ENCODE results near the gene CHAF1A. TPM values are rescaled to one million over a fixed set of nuclear protein-coding genes. Genes with fewer than 3 reads are reported as not detected.

Gene CHAF1A
- total and polyA plus RNA-seq, 2 experiments from 2014 or later = 113 to 125 TPM

DNA sequence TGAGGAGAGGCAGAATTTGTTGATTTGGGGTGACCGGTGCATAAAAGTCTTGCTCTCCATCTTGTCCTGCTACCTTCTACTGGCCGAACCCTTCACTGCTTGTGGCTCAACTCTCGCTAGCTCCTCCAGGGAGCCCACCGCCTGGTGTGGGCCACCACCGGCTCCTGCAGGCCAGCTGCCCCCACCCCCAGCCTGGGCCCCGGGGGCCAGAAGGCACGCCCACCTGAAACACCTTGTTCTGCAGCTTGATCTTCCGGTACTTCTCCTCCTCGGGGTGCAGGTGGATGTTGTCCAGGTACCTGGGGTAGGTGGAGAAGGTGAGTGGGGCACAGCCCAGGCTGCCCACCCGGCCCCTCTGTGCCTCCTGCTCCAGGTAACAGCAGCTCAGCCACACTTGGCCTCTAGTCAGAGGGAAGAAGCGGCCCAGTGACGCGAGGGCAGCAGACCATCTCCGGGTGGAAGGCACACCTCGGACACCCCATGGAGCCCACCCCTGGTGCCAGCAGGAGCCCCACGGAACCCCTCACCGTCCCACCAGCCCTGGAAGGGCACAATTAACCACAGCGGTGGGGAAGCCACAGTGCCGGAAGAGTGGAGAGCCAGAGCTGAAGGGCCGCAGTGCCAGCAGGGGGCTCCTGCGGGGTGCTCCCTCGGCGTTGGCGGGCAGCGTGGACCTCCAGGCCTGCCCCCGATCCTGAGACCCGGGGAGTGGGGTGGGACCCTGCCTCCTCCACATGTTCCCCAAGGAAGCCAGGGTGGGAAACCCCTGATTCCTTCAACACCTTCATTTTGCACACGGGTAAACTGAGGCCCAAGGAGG, 45.1 kb downstream of the CHAF1A start:
- peaks cover 44% of the 10 kb centered on the region for H3K27me3 Mint-ChIP-seq (ENCODE audit: insufficient read depth, low read depth, poor library complexity)
- no peak overlapping the region for H3K27ac Mint-ChIP-seq

More for the DNA sequence above, 45.1 kb downstream of the CHAF1A start:
- no peaks in the 10 kb centered on the region; the same call in 1 of the 3 replicates for H3K9me3 Mint-ChIP-seq
- Histone ChIP-seq H2AFZ (no peak overlapping the region), H3K27me3 (ENCODE audit: insufficient read depth) (no peaks in the 10 kb centered on the region), H3K4me1 (ENCODE audit: insufficient read depth) (no peaks in the 10 kb centered on the region), H3K79me2 (replicated peaks; ENCODE audit: insufficient read depth) (no peaks in the 10 kb centered on the region), H4K20me1 (replicated peaks; ENCODE audit: insufficient read depth) (peaks cover 9% of the 10 kb centered on the region), H3F3A (replicated peaks; ENCODE audit: low read depth) (peaks cover 21% of the 10 kb centered on the region; the same call in 1 of the 2 replicates), H3K9me2 (ENCODE audit: insufficient read depth) (no peaks in the 10 kb centered on the region), H3K4me3 (no peak overlapping the region), H3K27ac (ENCODE audit: low read depth) (no peak overlapping the region), H3K36me3 (ENCODE audit: insufficient read depth) (no peaks in the 10 kb centered on the region), H3K4me2 (no peak overlapping the region)
- DNase-seq (ENCODE audit: low spot score) (no peak), ATAC-seq (no peak)
- peaks cover 50% of the 10 kb centered on the region for H3K36me3 Mint-ChIP-seq (ENCODE audit: low read depth)
- TF ChIP-seq, protein P1, sequence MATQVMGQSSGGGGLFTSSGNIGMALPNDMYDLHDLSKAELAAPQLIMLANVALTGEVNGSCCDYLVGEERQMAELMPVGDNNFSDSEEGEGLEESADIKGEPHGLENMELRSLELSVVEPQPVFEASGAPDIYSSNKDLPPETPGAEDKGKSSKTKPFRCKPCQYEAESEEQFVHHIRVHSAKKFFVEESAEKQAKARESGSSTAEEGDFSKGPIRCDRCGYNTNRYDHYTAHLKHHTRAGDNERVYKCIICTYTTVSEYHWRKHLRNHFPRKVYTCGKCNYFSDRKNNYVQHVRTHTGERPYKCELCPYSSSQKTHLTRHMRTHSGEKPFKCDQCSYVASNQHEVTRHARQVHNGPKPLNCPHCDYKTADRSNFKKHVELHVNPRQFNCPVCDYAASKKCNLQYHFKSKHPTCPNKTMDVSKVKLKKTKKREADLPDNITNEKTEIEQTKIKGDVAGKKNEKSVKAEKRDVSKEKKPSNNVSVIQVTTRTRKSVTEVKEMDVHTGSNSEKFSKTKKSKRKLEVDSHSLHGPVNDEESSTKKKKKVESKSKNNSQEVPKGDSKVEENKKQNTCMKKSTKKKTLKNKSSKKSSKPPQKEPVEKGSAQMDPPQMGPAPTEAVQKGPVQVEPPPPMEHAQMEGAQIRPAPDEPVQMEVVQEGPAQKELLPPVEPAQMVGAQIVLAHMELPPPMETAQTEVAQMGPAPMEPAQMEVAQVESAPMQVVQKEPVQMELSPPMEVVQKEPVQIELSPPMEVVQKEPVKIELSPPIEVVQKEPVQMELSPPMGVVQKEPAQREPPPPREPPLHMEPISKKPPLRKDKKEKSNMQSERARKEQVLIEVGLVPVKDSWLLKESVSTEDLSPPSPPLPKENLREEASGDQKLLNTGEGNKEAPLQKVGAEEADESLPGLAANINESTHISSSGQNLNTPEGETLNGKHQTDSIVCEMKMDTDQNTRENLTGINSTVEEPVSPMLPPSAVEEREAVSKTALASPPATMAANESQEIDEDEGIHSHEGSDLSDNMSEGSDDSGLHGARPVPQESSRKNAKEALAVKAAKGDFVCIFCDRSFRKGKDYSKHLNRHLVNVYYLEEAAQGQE (IDR thresholded peaks at IDR 0.05; ENCODE audit: unreplicated experiment) = no peak
- TF ChIP-seq ZNF331 (CRISPR knock-in tag; IDR thresholded peaks at IDR 0.05; ENCODE audit: low read depth) = no peak
- TF ChIP-seq EZH2phosphoT487 (IDR thresholded peaks at IDR 0.05; ENCODE audit: unreplicated experiment) = no peak
- no peak for TF ChIP-seq CREB1 (CRISPR knock-in tag; IDR thresholded peaks at IDR 0.05; ENCODE audit: low read depth)
- TF ChIP-seq ZNF114 (CRISPR knock-in tag; IDR thresholded peaks at IDR 0.05) = no peak
- TF ChIP-seq, protein P2, sequence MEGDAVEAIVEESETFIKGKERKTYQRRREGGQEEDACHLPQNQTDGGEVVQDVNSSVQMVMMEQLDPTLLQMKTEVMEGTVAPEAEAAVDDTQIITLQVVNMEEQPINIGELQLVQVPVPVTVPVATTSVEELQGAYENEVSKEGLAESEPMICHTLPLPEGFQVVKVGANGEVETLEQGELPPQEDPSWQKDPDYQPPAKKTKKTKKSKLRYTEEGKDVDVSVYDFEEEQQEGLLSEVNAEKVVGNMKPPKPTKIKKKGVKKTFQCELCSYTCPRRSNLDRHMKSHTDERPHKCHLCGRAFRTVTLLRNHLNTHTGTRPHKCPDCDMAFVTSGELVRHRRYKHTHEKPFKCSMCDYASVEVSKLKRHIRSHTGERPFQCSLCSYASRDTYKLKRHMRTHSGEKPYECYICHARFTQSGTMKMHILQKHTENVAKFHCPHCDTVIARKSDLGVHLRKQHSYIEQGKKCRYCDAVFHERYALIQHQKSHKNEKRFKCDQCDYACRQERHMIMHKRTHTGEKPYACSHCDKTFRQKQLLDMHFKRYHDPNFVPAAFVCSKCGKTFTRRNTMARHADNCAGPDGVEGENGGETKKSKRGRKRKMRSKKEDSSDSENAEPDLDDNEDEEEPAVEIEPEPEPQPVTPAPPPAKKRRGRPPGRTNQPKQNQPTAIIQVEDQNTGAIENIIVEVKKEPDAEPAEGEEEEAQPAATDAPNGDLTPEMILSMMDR (conservative IDR thresholded peaks at IDR 0.05; ENCODE audit: low read depth in 2 of 2) = peak; percentile 10 to 12; a peak in 1 of 4 replicates
- peak; percentile 46; the same call in 1 of the 2 replicates for TF ChIP-seq POLR2AphosphoS5 (IDR thresholded peaks at IDR 0.05; ENCODE audit: low read depth)
- H3K4me1 Mint-ChIP-seq = peaks cover 7% of the 10 kb centered on the region; the same call in 2 of the 3 replicates
- no peak overlapping the region for H3K4me3 Mint-ChIP-seq

Data from GM23338 (cell line).